ENCODE measurements around the gene TAF1B.

GRCh38 chr2:9961013-9961412 lies 117.7 kb downstream of the TAF1B start:
- TF ChIP-seq CTCF (IDR thresholded peaks at IDR 0.05) (no peak), ZFX (IDR thresholded peaks at IDR 0.05; ENCODE audit: borderline replicate concordance) (no peak)
